MM.1S (cell line): ENCODE results near the gene CIRBP.
"Not testable (repeated sequence)": the region's sequence is repeated elsewhere in the genome, so short reads cannot be mapped to it uniquely, and the experiment has no call there.

Experiments used
- EZH2 ChIP-seq: fragments of 300-600 bp; sonication (generic); optimal IDR thresholded peaks from 2 replicates; pipeline ENCODE3; 2017; ENCODE audit warnings: low read depth, mild to moderate bottlenecking, antibody characterized with exemption, low read length, mixed read lengths
- EZH2phosphoT487 ChIP-seq: fragments of 300-600 bp; sonication (generic); IDR thresholded peaks from 2 replicates; pipeline ENCODE4 v1.6.1; 2018; ENCODE audit warnings: antibody characterized with exemption, low read length
- TF ChIP-seq, protein P1 (sequence below): fragments of 300-600 bp; sonication (generic); IDR thresholded peaks from 2 replicates; pipeline ENCODE4 v1.5.1; 2016; ENCODE audit warnings: antibody characterized with exemption, low read length, mixed read lengths

DNA sequence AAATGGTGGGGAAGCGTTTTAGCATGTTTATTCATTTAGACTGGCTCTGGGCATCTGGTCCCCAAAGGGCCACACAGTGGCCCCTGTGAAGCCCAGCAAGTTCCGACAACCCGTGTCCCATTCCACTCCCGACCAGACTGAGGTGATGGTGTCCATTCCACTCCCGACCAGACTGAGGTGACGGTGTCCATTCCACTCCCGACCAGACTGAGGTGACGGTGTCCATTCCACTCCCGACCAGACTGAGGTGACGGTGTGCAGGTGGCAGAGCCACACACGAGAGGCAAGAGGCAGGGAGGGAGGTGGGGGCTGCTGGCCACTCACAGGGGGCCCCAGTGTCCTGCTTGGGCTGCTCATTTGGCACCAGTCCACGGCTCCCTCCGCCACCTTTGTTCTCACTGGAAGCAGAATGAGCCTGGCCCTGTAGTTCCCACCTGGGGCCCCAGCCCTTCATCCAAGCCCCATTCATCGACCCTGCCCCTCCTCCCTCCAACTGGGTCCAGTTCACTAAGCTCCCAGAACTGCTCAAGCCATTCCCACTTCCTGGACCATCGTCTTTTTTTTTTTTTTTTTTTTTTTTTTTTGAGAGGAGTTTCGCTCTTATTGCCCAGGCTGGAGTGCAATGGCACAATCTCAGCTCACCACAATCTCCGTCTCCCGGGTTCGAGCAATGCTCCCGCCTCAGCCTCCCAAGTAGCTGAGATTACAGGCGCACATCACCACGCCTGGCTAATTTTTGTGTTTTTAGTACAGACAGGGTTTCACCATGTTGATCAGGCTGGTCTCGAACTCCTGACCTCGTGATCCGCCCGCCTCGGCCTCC, 22.7 kb upstream of the CIRBP start:
- TF ChIP-seq, protein P1, sequence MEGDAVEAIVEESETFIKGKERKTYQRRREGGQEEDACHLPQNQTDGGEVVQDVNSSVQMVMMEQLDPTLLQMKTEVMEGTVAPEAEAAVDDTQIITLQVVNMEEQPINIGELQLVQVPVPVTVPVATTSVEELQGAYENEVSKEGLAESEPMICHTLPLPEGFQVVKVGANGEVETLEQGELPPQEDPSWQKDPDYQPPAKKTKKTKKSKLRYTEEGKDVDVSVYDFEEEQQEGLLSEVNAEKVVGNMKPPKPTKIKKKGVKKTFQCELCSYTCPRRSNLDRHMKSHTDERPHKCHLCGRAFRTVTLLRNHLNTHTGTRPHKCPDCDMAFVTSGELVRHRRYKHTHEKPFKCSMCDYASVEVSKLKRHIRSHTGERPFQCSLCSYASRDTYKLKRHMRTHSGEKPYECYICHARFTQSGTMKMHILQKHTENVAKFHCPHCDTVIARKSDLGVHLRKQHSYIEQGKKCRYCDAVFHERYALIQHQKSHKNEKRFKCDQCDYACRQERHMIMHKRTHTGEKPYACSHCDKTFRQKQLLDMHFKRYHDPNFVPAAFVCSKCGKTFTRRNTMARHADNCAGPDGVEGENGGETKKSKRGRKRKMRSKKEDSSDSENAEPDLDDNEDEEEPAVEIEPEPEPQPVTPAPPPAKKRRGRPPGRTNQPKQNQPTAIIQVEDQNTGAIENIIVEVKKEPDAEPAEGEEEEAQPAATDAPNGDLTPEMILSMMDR, result not testable (repeated sequence)
- TF ChIP-seq EZH2, EZH2phosphoT487: not testable (repeated sequence)
